HG03460 (cell line): ENCODE measurements around the gene NFAM1.

ENCODE experiments used
- ATAC-seq: cut with Tn5 transposase; IDR thresholded peaks from one replicate; pipeline ENCODE4 v1.9.1; 2021; ENCODE audit not compliant: unreplicated experiment

NFAM1 gene

DNA sequence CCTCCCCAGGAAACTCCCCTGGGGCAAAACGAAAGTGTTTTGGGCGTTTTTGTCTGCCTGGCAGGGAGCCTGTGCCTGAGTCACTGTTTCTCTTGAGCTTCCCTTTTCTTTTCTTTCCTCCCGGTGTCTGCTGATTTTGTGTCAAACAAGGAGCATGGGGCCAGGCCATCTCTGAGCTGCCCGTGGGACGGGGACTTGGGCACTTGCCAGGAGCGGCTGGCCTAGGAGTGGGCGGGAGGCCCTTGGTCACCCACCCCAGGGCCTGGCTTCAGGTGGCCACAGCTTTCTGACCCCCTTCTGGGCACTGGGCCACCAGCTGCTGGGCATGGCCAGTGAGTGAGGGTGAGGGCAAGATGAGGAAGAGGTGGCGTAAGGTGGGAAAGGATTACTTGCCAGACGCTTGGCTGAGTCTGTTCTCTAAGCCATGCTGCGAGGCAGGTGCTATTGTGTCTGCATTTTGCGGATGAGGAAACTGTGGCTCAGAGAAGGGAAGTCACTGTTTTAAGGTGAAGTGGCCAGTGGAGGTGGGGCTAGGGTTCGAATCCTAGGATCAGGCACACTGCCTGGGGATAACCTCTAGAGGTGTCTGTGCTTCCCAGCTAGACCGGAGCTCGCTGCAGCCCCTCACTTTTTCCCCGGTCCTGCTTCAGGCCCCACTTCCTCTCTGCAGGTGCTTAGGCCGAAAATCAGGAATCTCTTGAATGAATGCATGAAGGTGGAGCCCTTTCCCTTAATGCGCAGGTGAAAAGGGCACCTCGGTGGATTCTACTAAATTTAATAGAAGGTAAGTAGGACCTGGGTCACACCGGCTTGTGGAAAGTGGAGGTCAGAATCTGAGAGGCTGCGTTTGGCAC lies 7.8 kb upstream of the NFAM1 start:
- ATAC-seq = no peak

DNA sequence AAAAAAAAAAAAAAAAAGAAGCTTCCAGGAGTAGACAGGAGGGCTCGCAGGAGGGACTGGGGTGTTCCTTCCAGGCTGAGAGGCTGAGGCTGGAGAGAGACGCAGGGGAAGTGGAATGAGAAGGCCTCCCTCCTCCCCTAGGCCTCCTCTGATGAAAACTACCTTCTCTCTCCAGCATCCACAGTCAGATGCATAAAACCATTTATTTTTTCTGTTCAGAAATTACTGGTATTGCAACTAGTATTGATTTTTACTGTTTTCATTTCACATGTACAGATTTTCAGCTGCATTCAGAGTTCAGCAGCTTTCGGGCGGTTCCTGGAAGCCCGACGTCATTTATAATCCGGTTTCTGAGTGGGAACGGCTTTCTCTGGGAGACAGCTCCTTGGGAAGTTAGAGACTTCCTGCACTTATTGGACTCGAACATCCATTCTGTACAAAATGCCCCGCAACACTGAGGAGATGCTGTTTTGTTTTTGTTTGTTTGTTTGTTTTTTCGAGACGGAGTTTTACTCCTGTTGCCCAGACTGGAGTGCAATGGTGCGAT lies 6.9 kb upstream of the NFAM1 start:
- ATAC-seq = no peak

DNA sequence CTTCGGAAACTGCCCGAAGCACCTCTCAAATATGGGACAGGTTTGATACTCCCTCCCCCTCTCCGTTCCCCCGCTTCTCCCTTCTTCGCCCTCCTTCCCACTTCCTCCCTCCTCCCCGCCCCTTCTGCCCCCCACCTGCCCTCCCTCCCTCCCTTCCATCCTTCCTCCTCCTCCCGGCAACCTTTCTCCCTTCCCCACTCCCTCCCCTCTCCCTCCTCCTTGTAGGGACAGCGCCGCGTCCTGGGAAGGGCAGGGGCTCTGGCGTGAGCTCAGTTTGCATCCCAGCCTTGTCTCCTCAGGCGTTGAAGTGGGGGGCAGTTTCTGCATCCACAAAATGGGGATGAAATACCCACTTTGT lies 6.1 kb upstream of the NFAM1 start:
- ATAC-seq = no peak

DNA sequence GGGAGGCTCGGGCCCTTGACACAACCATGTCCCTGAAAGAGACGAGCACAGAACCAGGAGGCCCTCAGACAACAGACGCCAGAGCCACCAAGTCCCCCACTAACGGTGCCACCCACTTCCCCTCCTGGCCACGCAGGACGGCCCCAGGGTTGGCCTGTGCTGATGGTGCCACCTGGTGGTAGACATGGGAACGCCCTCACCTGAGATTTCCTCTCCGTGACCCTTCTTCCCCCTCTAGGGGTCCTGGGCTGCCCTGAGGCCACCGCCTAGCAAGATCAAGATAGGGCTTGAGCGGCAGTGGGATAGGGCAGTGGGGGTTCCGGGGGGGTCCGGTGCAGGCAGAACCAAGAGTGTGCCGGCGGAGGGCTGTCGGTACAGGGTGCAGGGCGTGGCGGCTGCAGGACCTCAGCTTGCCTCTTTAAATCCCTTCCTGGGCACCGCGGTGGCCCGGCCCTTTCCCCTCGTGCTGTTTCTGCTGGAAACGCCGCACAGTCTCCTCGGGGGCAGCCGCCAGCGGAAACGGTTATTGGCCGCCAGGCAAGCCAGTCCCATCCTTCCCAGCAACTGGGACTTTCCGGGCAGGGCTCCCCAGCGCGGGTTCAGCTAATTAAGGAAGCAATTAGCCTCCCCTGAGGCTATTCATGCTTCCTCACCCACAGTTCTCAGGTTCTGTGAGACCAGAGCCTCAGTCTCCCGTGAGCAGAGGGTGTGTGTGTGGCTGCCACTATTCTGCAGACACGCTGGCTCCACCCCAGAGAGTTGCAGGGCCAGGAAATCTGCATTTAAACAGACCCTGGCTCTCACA lies 5.5 kb upstream of the NFAM1 start:
- peak; percentile 47 for ATAC-seq

DNA sequence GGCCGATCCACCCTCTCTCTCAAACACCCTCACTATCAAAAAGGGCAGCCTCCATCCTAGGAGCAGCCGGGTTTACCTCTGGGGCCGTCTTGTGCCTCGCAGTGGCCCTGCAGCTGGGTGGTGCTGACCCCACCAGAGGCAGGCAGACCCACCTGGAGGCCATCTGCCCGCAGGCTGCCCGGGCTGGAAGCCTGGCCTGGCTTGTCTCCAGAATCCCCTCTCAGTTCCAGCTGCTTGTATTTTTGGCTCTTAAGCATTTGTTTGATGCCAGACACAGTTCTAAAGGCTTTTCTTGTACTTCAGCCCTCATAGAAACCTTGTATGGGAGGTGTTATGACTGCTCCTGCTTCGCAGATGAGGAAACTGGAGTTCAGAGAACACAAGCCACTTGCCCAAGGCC lies 4.2 kb upstream of the NFAM1 start:
- ATAC-seq = no peak

DNA sequence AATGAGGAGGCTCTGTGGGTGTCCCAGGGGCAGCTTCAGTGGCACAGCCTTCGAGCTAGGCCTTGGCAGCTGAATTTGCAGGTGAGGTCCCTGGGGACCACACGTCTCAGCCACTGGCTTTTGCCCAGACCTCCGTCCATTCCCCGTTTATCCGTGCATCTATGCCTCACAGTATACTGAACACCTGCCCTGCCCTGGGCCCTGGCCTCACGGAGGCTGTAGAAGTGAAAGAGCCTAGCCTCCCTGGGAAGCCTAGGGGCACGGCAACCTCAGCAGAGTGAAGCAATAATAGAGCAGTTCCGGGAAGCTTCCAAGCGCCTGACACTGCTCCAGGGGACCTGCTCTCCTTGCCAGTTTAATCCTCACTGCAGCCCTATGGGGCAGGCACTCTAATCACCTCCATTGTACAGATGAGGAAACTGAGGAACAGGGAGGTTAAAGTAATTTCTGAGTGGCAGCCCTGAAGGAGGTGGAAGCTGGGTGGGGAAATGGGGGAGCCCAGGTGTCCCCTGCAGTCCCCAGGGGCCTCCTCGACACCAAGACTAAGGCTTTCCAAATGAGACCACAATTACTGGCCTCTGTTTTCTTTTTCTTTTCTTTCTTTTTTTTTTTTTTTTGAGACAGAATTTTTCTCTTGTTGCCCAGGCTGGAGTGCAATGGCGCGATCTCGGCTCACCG lies 2.7 kb upstream of the NFAM1 start:
- no peak for ATAC-seq

DNA sequence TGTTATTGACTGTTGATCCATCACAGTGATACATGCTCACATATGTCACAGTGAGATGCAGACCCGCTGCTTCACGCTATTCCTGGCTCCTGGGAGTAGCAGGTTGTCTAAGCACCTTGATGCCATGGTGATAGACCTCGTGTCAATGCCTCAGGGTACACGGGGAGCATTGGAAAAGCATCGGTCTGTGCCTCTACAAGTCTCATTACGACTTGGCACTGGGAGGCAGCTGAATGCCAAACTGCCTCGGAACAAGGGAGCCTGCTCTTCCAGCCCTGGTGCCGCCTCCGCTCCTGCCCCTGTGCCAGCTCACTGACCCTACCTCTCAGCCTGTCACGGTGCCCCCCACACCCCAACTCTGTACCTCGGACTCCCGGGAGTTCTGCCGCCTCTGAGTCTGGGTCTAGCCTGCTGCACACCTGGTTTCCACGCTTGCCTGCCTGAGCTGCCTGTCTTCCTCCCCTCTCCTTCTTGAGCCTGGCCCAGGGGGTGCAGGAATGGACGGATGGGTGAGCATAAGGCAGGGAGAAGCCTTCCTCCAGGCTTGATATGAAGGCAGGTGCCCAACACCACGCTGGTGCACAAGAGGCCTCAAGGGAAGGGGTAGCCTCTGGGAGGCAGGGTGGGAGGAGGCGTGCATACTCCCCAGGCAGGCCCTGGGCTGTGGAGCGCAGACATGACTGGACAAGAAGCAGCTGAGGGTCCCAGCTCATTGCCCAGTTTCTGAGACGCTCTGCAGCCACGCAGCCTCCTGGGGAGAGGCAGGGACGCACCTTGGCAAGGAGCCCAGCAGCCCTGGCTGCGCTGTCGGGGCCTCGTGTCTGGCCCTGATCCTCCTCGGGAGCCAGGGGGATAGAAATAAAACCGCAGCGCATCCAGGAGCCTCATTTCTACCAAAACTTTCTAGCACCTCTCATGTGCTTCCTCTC lies 1.8 kb upstream of the NFAM1 start:
- no peak for ATAC-seq

DNA sequence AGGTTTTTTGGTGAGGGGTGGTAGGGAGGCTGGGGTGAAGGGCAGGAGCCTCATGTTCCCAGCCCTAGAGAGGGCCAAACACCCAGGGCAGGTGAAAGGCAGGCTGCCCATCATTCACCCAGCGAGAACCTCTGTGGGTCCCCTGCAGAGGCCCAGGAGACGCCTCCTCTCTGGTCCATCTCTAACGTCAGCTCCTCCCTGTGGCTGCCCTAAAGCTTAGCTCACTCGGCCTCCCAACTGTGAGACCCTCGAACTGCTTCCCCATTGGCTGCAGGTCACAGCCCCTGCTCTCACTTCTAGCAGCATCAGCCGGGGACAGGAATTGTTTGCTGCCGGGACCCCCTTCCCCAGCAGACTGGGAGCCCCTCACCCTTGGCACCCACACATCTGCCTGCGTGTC lies 615 bp upstream of the NFAM1 start:
- no peak for ATAC-seq

DNA sequence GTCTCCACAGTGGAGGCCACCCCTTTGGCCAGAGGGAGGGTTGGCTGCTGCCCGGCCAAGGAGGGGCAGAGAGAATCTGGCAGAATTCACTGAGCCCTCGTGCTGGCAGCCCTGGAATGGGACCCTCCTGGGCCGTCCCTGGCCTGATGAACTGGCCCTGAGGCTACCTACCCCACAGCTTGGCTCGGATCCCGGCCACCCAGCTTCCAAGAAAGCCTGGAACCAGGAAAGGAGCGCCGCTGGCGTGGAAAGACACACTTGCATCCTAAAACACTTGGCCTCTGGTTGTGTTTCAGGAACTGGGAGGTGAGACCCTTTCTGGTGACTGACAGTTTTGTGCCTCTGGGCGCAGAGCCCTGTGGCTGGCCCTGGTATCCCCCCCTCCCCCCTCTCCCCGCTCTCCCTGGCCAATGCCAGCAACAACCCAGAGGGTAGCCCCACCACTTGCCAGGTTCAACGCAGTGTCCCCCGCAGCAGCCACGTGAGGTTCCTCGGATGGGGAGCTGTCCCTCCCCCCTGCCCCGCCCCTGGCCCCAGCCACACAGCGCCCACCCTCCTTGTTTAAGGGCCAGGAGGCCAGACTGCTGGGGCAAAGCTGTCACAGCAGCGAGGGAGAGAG lies 693 bp downstream of the NFAM1 start:
- ATAC-seq = no peak

DNA sequence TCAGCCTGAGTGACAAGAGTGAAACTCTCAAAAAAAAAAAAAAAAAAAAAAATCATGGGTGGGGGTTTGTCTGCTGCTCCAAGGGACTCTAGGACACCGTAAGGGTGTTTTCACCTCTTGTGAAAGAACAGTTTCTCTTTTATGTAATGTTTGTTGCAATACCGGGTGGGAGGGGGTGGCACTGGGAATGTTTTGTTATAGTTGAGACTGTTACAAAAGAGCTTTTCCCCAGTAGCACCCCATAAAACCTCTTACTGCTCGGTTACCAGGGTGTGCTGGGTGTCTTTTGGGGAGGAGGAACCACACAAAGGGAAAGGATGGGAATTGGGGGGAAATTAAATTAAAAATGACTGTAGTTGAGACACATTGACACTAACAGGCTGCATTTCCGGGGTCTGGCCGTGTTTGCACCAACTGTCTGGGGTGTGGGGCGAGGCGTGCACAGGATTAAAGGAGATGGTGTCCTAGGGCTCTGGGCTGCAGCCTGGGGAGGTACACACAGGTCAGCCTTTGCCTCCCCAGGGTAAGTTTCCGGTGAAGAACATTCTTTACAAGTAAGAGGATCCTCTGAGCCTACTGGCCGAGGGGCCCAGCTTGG lies 1.6 kb downstream of the NFAM1 start:
- no peak for ATAC-seq

DNA sequence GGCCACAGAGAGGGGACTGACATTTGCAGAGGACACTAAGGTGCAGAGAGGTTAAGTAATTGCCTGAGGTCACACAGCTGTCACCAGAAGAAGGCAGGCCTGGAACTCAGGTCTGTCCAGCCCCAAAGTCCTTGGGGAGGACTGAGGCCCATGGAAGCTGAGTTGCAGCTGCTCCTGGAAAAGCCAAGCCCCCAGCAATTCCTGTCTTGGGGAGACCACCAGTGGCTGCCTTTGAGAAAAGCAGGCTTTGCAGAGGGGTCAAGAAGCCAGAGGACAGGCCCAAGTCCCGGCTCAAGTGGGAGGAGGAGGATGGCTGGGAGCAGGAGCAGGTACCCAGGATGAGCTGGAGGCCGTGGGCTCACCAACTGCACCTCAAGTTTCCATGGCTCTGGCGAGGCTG lies 3.4 kb downstream of the NFAM1 start:
- no peak for ATAC-seq

DNA sequence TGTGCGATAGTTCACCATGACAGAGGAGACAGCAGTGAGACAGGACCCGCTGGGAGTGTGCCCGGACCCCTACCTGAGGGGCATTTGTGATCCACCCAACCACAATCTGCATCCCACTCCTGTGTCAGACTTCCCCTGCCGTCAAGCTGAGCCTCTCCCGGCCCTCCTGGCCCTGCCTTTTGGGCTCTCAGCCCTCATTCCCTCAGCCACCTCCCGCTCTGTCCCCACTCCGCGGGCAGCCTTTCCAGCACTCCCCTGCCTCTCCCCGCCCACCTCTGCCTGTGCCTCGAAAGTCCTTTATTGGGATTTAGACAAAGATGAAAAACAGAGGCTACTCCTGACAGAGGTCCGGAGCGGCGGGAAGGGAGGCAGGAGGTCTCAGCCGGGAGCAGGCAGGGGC lies 4.2 kb downstream of the NFAM1 start:
- no peak for ATAC-seq

DNA sequence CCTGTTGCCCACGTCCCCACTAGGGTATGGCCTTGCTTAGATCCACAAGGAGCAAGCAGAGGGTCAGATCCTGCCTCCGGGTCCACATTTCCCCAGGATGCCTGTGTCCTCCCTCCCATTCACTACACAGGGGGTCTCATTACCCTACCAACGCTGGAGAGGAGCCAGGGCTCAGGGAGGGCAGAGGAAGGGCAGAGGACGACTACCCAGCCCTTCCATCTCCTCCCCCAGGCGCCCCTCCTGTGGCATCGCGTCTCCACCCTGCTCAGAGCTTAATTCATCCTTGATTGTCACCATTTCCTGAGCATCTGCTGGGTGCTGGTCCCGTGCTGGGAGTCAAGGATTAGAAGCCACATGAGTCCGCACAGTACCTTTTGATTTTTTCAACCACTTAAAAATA lies 5.0 kb downstream of the NFAM1 start:
- ATAC-seq = no peak

DNA sequence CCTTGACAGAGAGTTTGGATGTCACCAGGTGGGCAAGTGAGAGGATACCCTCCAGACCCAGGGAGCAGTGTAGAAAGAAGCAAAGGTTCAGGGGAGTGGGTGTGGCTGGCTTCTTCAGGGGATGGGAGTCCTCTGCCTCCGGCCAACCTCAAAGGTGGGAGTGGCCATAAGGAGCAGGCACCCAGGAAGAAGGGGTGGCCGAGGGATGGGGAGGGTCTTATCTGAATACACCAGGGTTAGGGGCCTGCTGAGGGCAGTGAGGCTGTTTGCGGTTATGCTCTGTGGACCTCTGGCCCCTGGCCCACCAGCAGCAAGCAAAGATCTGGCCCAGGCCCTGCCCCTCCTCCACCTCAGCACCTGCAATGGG lies 6.2 kb downstream of the NFAM1 start:
- ATAC-seq = no peak

DNA sequence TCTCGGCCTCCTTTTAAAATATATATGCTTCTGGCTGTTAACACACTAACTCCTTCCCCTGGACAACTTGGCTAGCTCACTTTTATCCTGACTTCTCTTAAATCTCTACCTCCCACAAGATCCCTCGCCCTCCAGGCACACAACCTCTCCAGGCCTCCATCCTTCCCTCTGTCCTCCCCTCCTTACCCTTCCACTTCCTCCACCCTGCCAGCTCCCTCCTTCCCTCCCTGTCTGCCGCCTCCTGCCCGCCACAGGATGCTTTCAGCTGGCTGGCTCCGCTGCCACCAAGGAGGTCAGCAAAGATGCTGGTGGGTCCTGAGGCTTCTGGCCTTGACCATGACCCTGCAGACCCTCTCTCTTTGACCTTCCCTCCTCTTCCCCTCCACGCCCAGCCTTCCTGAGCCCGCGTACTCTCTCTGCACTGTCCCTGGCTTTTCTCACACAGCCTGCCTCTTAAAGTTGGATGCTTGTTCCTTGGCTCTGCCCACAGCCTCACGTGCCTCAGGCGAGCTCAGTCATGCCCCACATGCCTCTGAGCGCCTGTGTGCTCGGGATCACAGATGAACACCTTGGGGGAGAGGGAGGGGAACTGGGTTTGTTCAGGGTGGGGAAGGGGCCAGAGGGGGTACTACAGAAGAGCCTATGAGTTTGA lies 6.7 kb downstream of the NFAM1 start:
- no peak for ATAC-seq

DNA sequence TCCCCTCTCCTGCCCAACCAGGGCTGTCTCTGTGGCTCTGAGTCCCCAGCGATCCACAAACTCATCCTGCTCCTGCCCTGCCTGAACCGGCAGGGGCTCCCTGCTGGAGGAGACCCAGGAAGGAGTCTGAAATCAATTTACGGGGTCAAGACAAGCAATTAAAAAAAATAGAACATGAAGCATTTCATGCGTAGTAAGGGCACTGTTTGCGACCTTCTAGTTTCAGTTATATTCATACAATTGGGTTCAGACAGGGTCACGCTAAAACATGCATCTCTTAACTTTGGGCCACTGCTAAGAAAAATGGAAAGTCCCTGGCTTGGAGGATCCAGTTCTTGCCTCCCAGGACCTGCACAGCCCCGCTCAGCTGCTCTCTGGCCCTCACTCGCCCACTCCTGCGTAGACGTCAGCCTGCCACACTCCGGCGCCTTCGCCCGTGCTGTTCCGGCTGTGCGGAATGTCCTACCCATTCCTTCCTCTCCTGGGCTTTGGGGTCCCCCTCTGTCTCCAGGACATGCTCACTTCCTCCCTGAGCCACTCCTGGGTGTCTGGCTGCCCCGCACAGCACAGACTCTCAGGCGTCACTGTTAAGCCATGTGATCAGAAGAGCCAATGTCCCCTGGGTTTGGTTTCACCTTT lies 12.8 kb downstream of the NFAM1 start:
- ATAC-seq = no peak

DNA sequence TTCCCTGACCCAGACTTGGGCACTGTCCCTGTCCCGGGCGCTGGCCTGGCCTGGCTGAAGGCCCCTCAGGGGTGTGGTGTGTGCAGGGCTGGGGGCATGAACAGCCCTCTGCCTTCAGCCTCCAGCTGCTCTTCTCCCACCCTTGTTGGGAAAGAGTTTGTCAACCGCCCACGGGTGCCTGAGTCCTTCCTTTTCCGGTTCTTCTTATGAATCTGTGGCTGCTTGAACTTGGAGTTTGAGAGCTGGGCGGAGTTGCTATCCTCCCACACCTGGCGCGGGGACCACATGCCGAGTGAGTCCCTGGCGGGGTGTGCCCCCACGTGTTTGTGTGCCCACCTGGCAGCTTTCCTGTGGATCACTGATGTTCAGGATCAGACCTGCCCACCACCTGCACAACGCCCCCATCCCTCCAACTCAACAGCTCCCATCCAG lies 13.4 kb downstream of the NFAM1 start:
- no peak for ATAC-seq

DNA sequence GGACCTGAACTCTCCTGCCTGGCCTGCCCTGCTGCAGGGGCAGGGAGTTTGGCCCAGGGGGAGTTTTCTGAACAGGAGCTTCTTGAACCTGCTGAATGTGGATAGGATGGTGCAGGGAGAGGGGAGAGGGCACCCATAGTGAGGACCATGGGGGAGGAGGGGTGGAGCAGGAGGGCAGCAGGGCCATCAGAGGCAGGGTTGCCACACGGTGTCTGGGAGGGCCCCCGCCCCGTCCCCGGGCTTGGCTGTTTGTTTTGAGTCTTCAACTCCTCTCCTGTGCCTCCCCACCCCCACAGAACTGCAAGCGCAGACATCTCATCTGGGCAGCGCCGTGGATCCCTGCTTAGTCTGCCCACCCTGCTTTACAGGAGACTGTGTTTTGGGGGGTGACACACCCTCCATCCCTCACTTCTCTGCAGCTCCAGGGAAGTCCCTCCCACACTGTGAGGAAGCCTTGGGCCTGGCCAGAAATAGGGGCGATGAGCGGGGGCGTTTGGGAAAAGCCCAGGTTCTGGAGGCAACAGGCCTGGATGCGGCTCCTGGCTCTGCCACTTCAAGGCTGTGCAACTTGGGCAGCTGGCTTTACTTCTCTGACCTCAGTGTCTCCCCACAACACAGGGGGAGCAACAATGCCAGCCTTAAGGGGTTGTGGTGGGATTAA lies 14.4 kb downstream of the NFAM1 start:
- no peak for ATAC-seq
